ENCODE data around the gene RELN. TPM values are rescaled to one million over a fixed set of nuclear protein-coding genes. Genes with fewer than 3 reads are reported as not detected.

RELN gene
- total RNA-seq, 1 experiment from 2014 or later: 4.3 TPM

GRCh38 chr7:103666326-103666725 is 323.1 kb downstream of the RELN start:
- H3K4me3 Mint-ChIP-seq (ENCODE audit: unreplicated experiment): no peak overlapping the region
- intact Hi-C loops (cut with micrococcal nuclease; ENCODE audit: unreplicated experiment): no loop called here
- peaks cover 37% of the 10 kb centered on the region for H3K9me3 Mint-ChIP-seq (ENCODE audit: unreplicated experiment)
- Histone ChIP-seq H3K4me1 (peaks cover 8% of the 10 kb centered on the region), H3K9me3 (no peaks in the 10 kb centered on the region), H3K27me3 (replicated peaks; ENCODE audit: control insufficient read depth, insufficient read depth, low read length) (no peaks in the 10 kb centered on the region), H3K36me3 (ENCODE audit: control insufficient read depth, insufficient read depth, low read length) (no peaks in the 10 kb centered on the region), H3K4me3 (ENCODE audit: low read depth, low read length) (no peak overlapping the region)
- DNase-seq: no peak
- H3K27ac Mint-ChIP-seq (ENCODE audit: unreplicated experiment): no peak overlapping the region
- H3K27me3 Mint-ChIP-seq (ENCODE audit: insufficient read depth, unreplicated experiment): no peaks in the 10 kb centered on the region
- BruUV-seq (replicated peaks): no TSS peak
- H3K36me3 Mint-ChIP-seq (ENCODE audit: insufficient read depth, unreplicated experiment): no peaks in the 10 kb centered on the region
- CTCF ChIA-PET: no interaction called here
- H3K4me1 Mint-ChIP-seq (ENCODE audit: low read depth, unreplicated experiment): no peaks in the 10 kb centered on the region
- POLR2A ChIA-PET: no interaction called here
- TF ChIP-seq CTCF (IDR thresholded peaks at IDR 0.05; ENCODE audit: insufficient read depth in 1 of 2, low read depth in 1 of 2, low read length in 1 of 2, severe bottlenecking in 1 of 2, unreplicated experiment in 1 of 2): no peak

GRCh38 chr7:103664577-103664976 is 324.9 kb downstream of the RELN start:
- Histone ChIP-seq H3K27me3 (replicated peaks; ENCODE audit: control insufficient read depth, insufficient read depth, low read length) (no peaks in the 10 kb centered on the region), H3K36me3 (ENCODE audit: control insufficient read depth, insufficient read depth, low read length) (no peaks in the 10 kb centered on the region), H3K4me1 (peaks cover 24% of the 10 kb centered on the region), H3K4me3 (ENCODE audit: low read depth, low read length) (no peak overlapping the region), H3K9me3 (no peaks in the 10 kb centered on the region)
- peaks cover 39% of the 10 kb centered on the region for H3K9me3 Mint-ChIP-seq (ENCODE audit: unreplicated experiment)
- TF ChIP-seq CTCF (IDR thresholded peaks at IDR 0.05; ENCODE audit: insufficient read depth in 1 of 2, low read depth in 1 of 2, low read length in 1 of 2, severe bottlenecking in 1 of 2, unreplicated experiment in 1 of 2): no peak
- H3K4me3 Mint-ChIP-seq (ENCODE audit: unreplicated experiment): no peak overlapping the region
- ChIA-PET POLR2A (no interaction called here), CTCF (no interaction called here)
- no TSS peak for BruUV-seq (replicated peaks)
- H3K27ac Mint-ChIP-seq (ENCODE audit: unreplicated experiment): no peak overlapping the region
- intact Hi-C loops (cut with micrococcal nuclease; ENCODE audit: unreplicated experiment): no loop called here
- no peaks in the 10 kb centered on the region for H3K27me3 Mint-ChIP-seq (ENCODE audit: insufficient read depth, unreplicated experiment)
- no peak for DNase-seq
- peaks cover 7% of the 10 kb centered on the region for H3K4me1 Mint-ChIP-seq (ENCODE audit: low read depth, unreplicated experiment)
- H3K36me3 Mint-ChIP-seq (ENCODE audit: insufficient read depth, unreplicated experiment): no peaks in the 10 kb centered on the region

- H3K9me3 ChIP-seq: no peaks in the 10 kb centered on the region; the same call in 1 of the 2 replicates
- TF ChIP-seq CTCF (IDR thresholded peaks at IDR 0.05; ENCODE audit: insufficient read depth in 1 of 2, low read depth in 1 of 2, low read length in 1 of 2, severe bottlenecking in 1 of 2, unreplicated experiment in 1 of 2): no peak
- POLR2A ChIA-PET: no interaction called here
- Mint-ChIP-seq H3K27me3 (ENCODE audit: insufficient read depth, unreplicated experiment) (no peaks in the 10 kb centered on the region), H3K4me3 (ENCODE audit: unreplicated experiment) (no peak overlapping the region), H3K27ac (ENCODE audit: unreplicated experiment) (peak overlapping the region; percentile 89), H3K9me3 (ENCODE audit: unreplicated experiment) (peaks cover 53% of the 10 kb centered on the region), H3K36me3 (ENCODE audit: insufficient read depth, unreplicated experiment) (no peaks in the 10 kb centered on the region), H3K4me1 (ENCODE audit: low read depth, unreplicated experiment) (peaks cover 22% of the 10 kb centered on the region)
- peaks cover 35% of the 10 kb centered on the region for H3K4me1 ChIP-seq
- H3K27me3 ChIP-seq (replicated peaks; ENCODE audit: control insufficient read depth, insufficient read depth, low read length): no peaks in the 10 kb centered on the region
- BruUV-seq (replicated peaks): no TSS peak
- no peak overlapping the region for H3K4me3 ChIP-seq (ENCODE audit: low read depth, low read length)
- DNase-seq: peak; percentile 53 to 77
- intact Hi-C loops (cut with micrococcal nuclease; ENCODE audit: unreplicated experiment): loop anchor here (1.0 to 2.0 kb wide), 3 partner anchors 46 to 429 kb away; no protein-coding TSS in a partner anchor
- H3K36me3 ChIP-seq (ENCODE audit: control insufficient read depth, insufficient read depth, low read length): no peaks in the 10 kb centered on the region
- CTCF ChIA-PET: no interaction called here
Measured at GRCh38 chr7:103660455-103661371, 328.7 kb downstream of the RELN start.
